Activated CD4-positive, alpha-beta memory T cell treated with anti-CD3 and anti-CD28 coated beads for 36 hours (primary cell): ENCODE measurements around the gene HTRA2. TPM values are rescaled to one million over a fixed set of nuclear protein-coding genes. Genes with fewer than 3 reads are reported as not detected.

Experiments
- CTCF ChIA-PET: fragments of 350-600 bp; sonication (Branson Sonifier 250); formaldehyde crosslinking; loops from one replicate; lab custom pipeline; 2021; ENCODE audit warnings: antibody characterized with exemption, inconsistent platforms; lab: Charles Lee
- POLR2A ChIA-PET: fragments of 350-600 bp; sonication (Branson Sonifier 250); formaldehyde crosslinking; loops from one replicate; lab custom pipeline; 2021; ENCODE audit warnings: antibody characterized with exemption; lab: Charles Lee
- DNase-seq: peaks from one replicate; pipeline ENCODE4 v3.0.0-alpha.2; 2020
- H3K27ac Mint-ChIP-seq: one replicate; pipeline ENCODE4 v1.8.0; 2021; ENCODE audit warnings: mixed read lengths
- H3K27me3 Mint-ChIP-seq: one replicate; pipeline ENCODE4 v1.8.0; 2021; ENCODE audit warnings: mixed read lengths
- H3K36me3 Mint-ChIP-seq: one replicate; pipeline ENCODE4 v1.8.0; 2021; ENCODE audit warnings: mixed read lengths
- H3K4me1 Mint-ChIP-seq: one replicate; pipeline ENCODE4 v1.8.0; 2021; ENCODE audit warnings: low read depth, mixed read lengths
- H3K4me3 Mint-ChIP-seq: one replicate; pipeline ENCODE4 v1.8.0; 2021; ENCODE audit warnings: mild to moderate bottlenecking, mixed read lengths
- H3K9me3 Mint-ChIP-seq: one replicate; pipeline ENCODE4 v1.8.0; 2021; ENCODE audit warnings: mixed read lengths
- intact Hi-C: fragments of 100-400 bp; cut with micrococcal nuclease; formaldehyde crosslinking; loops from one replicate; pipeline ENCODE4 v1.15.1; 2023
- total RNA-seq, 2 experiments: library from RNA; stranded (reverse); gene quantifications; one replicate each; pipeline ENCODE4 v1.2.3, GENCODE V29; 2021

The HTRA2 gene
- total RNA-seq, 2 experiments from 2014 or later: 70.6 to 72.3 TPM

GRCh38 chr2:74548900-74549826 is 19.4 kb downstream of the HTRA2 start:
- peak; percentile 52 for DNase-seq
- Mint-ChIP-seq H3K4me1 (peaks cover 11% of the 10 kb centered on the region), H3K9me3 (no peaks in the 10 kb centered on the region), H3K27ac (no peak overlapping the region), H3K4me3 (peak overlapping the region; percentile 55), H3K36me3 (no peaks in the 10 kb centered on the region), H3K27me3 (peaks cover 21% of the 10 kb centered on the region)
- ChIA-PET POLR2A (no interaction called here), CTCF (interaction anchor here (1.0 to 2.0 kb wide), 2 partner anchors 40 to 66 kb away, joined by 3 to 4 read pairs; partner anchors contain the start of genes CCDC142 and TTC31)
- intact Hi-C loops: no loop called here

- Mint-ChIP-seq H3K9me3 (no peaks in the 10 kb centered on the region), H3K27me3 (peaks cover 21% of the 10 kb centered on the region), H3K4me3 (peak overlapping the region; percentile 12), H3K36me3 (no peaks in the 10 kb centered on the region), H3K4me1 (peaks cover 11% of the 10 kb centered on the region), H3K27ac (no peak overlapping the region)
- DNase-seq: no peak
- POLR2A ChIA-PET: no interaction called here
- CTCF ChIA-PET: interaction anchor here (1.0 to 2.0 kb wide), 2 partner anchors 39 to 68 kb away, joined by 3 to 4 read pairs; partner anchors contain the start of genes CCDC142 and TTC31
- intact Hi-C loops: no loop called here
These were observed 20.5 kb downstream of the HTRA2 start for GRCh38 chr2:74550231-74550630.

GRCh38 chr2:74551530-74551929 is 21.8 kb downstream of the HTRA2 start:
- POLR2A ChIA-PET: no interaction called here
- intact Hi-C loops: no loop called here
- H3K4me3 Mint-ChIP-seq: no peak overlapping the region

GRCh38 chr2:74551942-74552913 is 22.5 kb downstream of the HTRA2 start:
- no peak overlapping the region for H3K27ac Mint-ChIP-seq
- no peak overlapping the region for H3K4me3 Mint-ChIP-seq
- H3K4me1 Mint-ChIP-seq: peaks cover 14% of the 10 kb centered on the region
- peaks cover 18% of the 10 kb centered on the region for H3K27me3 Mint-ChIP-seq
- CTCF ChIA-PET: no interaction called here
- intact Hi-C loops: no loop called here
- POLR2A ChIA-PET: interaction anchor here (1.8 kb wide), 1 partner anchor 15 kb away, joined by 5 read pairs; no protein-coding TSS in a partner anchor
- no peaks in the 10 kb centered on the region for H3K9me3 Mint-ChIP-seq
- peaks cover 4% of the 10 kb centered on the region for H3K36me3 Mint-ChIP-seq
- DNase-seq: no peak

More at GRCh38 chr2:74551530-74551929, 21.8 kb downstream of the HTRA2 start:
- H3K4me1 Mint-ChIP-seq: peaks cover 14% of the 10 kb centered on the region
- DNase-seq: no peak
- CTCF ChIA-PET: interaction anchor here (2.0 kb wide), 1 partner anchor 38 kb away, joined by 4 read pairs; no protein-coding TSS in a partner anchor
- H3K36me3 Mint-ChIP-seq: peaks cover 4% of the 10 kb centered on the region
- H3K9me3 Mint-ChIP-seq: no peaks in the 10 kb centered on the region
- no peak overlapping the region for H3K27ac Mint-ChIP-seq
- H3K27me3 Mint-ChIP-seq: peaks cover 19% of the 10 kb centered on the region

GRCh38 chr2:74552914-74553811 is 23.4 kb downstream of the HTRA2 start:
- H3K4me3 Mint-ChIP-seq: peak overlapping the region; percentile 61
- DNase-seq: no peak
- H3K27ac Mint-ChIP-seq: no peak overlapping the region
- H3K27me3 Mint-ChIP-seq: peaks cover 13% of the 10 kb centered on the region
- intact Hi-C loops: no loop called here
- H3K9me3 Mint-ChIP-seq: no peaks in the 10 kb centered on the region
- peaks cover 13% of the 10 kb centered on the region for H3K4me1 Mint-ChIP-seq
- H3K36me3 Mint-ChIP-seq: peaks cover 4% of the 10 kb centered on the region
- ChIA-PET CTCF (interaction anchor here (1.3 kb wide), 1 partner anchor 8 kb away, joined by 3 read pairs; no protein-coding TSS in a partner anchor), POLR2A (interaction anchor here (1.8 kb wide), 1 partner anchor 14 kb away, joined by 5 read pairs; no protein-coding TSS in a partner anchor)

- Mint-ChIP-seq H3K36me3 (peaks cover 4% of the 10 kb centered on the region), H3K27me3 (peaks cover 10% of the 10 kb centered on the region), H3K27ac (peak within 1 kb of the TSS; percentile 91), H3K4me3 (peak within 1 kb of the TSS; percentile 95), H3K4me1 (peaks cover 8% of the 10 kb centered on the region), H3K9me3 (no peaks in the 10 kb centered on the region)
- intact Hi-C loops: loop anchor here (1.0 to 2.0 kb wide), 4 partner anchors 17 to 71 kb away; partner anchors contain the start of genes AUP1, CCDC142, HTRA2 and TTC31
- peak; percentile 87 for DNase-seq
- POLR2A ChIA-PET: interaction anchor here (1.2 to 1.8 kb wide), 3 partner anchors 12 to 23 kb away, joined by 4 to 9 read pairs (median 5); no protein-coding TSS in a partner anchor
- CTCF ChIA-PET: interaction anchor here (1.3 to 2.6 kb wide), 2 partner anchors 9 to 34 kb away, joined by 3 to 16 read pairs; no protein-coding TSS in a partner anchor
These were observed 24.4 kb downstream of the HTRA2 start, which contains the start of the genes DOK1 and LOXL3 for GRCh38 chr2:74553892-74554819. DOK1 (plus strand) TSS chr2:74554720; CDS start chr2:74554755, 35 bp downstream. LOXL3 (minus strand) TSS chr2:74553942; CDS start chr2:74552634, 1,308 bp downstream.

- Mint-ChIP-seq H3K4me1 (peaks cover 8% of the 10 kb centered on the region), H3K9me3 (no peaks in the 10 kb centered on the region), H3K36me3 (peaks cover 4% of the 10 kb centered on the region), H3K27me3 (peaks cover 6% of the 10 kb centered on the region), H3K4me3 (peak overlapping the region; percentile 95), H3K27ac (peak overlapping the region; percentile 91)
- POLR2A ChIA-PET: interaction anchor here (1.2 to 1.3 kb wide), 2 partner anchors 12 to 24 kb away, joined by 4 to 9 read pairs; no protein-coding TSS in a partner anchor
- intact Hi-C loops: loop anchor here (1.0 to 2.0 kb wide), 4 partner anchors 16 to 72 kb away; partner anchors contain the start of genes AUP1, CCDC142, HTRA2 and TTC31
- CTCF ChIA-PET: interaction anchor here (0.7 to 2.6 kb wide), 4 partner anchors 10 to 34 kb away, joined by 3 to 16 read pairs (median 4); no protein-coding TSS in a partner anchor
- peak; percentile 57 for DNase-seq
These were observed 25.2 kb downstream of the HTRA2 start for GRCh38 chr2:74554820-74555531.

GRCh38 chr2:74555610-74556103 is 25.9 kb downstream of the HTRA2 start:
- no peak for DNase-seq
- Mint-ChIP-seq H3K27ac (no peak overlapping the region), H3K9me3 (no peaks in the 10 kb centered on the region), H3K4me1 (peaks cover 11% of the 10 kb centered on the region), H3K36me3 (peaks cover 4% of the 10 kb centered on the region), H3K4me3 (peak overlapping the region; percentile 95), H3K27me3 (peaks cover 3% of the 10 kb centered on the region)
- intact Hi-C loops: loop anchor here (2.0 kb wide), 2 partner anchors 15 to 73 kb away; partner anchors contain the start of genes CCDC142 and TTC31
- POLR2A ChIA-PET: interaction anchor here (0.6 to 1.3 kb wide), 4 partner anchors 11 to 399 kb away, joined by 3 to 9 read pairs (median 4); no protein-coding TSS in a partner anchor
- CTCF ChIA-PET: interaction anchor here (0.7 to 2.6 kb wide), 3 partner anchors 11 to 33 kb away, joined by 3 to 16 read pairs (median 4); no protein-coding TSS in a partner anchor

GRCh38 chr2:74556159-74556558 is 26.4 kb downstream of the HTRA2 start:
- H3K9me3 Mint-ChIP-seq: no peaks in the 10 kb centered on the region
- no peak for DNase-seq
- ChIA-PET POLR2A (interaction anchor here (0.6 to 1.2 kb wide), 2 partner anchors 11 to 398 kb away, joined by 3 read pairs; no protein-coding TSS in a partner anchor), CTCF (interaction anchor here (2.6 kb wide), 1 partner anchor 32 kb away, joined by 16 read pairs; no protein-coding TSS in a partner anchor)
- no peak overlapping the region for H3K27ac Mint-ChIP-seq
- H3K36me3 Mint-ChIP-seq: peaks cover 4% of the 10 kb centered on the region
- intact Hi-C loops: no loop called here
- H3K4me3 Mint-ChIP-seq: peak overlapping the region; percentile 95
- peaks cover 3% of the 10 kb centered on the region for H3K27me3 Mint-ChIP-seq
- H3K4me1 Mint-ChIP-seq: peaks cover 11% of the 10 kb centered on the region
